ENCODE measurements around the gene SLC29A4. TPM values are rescaled to one million over a fixed set of nuclear protein-coding genes. Genes with fewer than 3 reads are reported as not detected.
A peak's percentile ranks its signal among the peaks of the same experiment; 100 is the strongest.
"Not testable (repeated sequence)": the region's sequence is repeated elsewhere in the genome, so short reads cannot be mapped to it uniquely, and the experiment has no call there.

Gene SLC29A4
- total RNA-seq, 5 donors from 2014 or later (not counting 1 experiment from before 2014, with no cell fraction given): 0.20 to 0.49 (median 0.32) TPM

GRCh38 chr7:5302577-5302976 lies 19.8 kb downstream of the SLC29A4 start:
- POLR2A ChIA-PET: no interaction called here
- peaks cover 2 to 3% of the 10 kb centered on the region in 2 donors for H3K36me3 ChIP-seq (ENCODE audit: control insufficient read depth in 2 of 2, extremely low read depth in 1 of 2, insufficient read depth in 1 of 2, low read length in 1 of 2)
- Mint-ChIP-seq H3K36me3 (peaks cover 2% of the 10 kb centered on the region), H3K27me3 (peaks cover 6% of the 10 kb centered on the region in 2 donors), H3K9me3 (no peaks in the 10 kb centered on the region), H3K4me3 (no peak overlapping the region), H3K4me1 (peaks cover under 1 to 6% (median 3%) of the 10 kb centered on the region in 3 donors), H3K27ac (no peak overlapping the region)
- no peak overlapping the region for H3K27ac ChIP-seq (ENCODE audit: low read length)
- 81% methylated on average over 25 of the region's 25 CpGs for WGBS (ENCODE audit: insufficient coverage)
- no peak for ATAC-seq (replicated peaks in 1 of 4)
- H3K9me3 ChIP-seq: no peaks in the 10 kb centered on the region
- H3K4me3 ChIP-seq (ENCODE audit: control insufficient read depth in 1 of 2, extremely low read depth in 1 of 2, low read length in 1 of 2): no peak overlapping the region
- DNase-seq: no peak
- H3K4me1 ChIP-seq (ENCODE audit: control insufficient read depth in 1 of 2, extremely low read depth in 1 of 2, insufficient read depth in 2 of 2, low read length in 2 of 2): peaks cover 0 to 8% of the 10 kb centered on the region in 2 experiments
- peaks cover 0 to 20% of the 10 kb centered on the region in 2 experiments for H3K27me3 ChIP-seq (replicated peaks in 1 of 2; ENCODE audit: control insufficient read depth in 2 of 2, extremely low read depth in 1 of 2, insufficient read depth in 2 of 2, low read length in 1 of 2)
- CTCF ChIA-PET: no interaction called here

DNA sequence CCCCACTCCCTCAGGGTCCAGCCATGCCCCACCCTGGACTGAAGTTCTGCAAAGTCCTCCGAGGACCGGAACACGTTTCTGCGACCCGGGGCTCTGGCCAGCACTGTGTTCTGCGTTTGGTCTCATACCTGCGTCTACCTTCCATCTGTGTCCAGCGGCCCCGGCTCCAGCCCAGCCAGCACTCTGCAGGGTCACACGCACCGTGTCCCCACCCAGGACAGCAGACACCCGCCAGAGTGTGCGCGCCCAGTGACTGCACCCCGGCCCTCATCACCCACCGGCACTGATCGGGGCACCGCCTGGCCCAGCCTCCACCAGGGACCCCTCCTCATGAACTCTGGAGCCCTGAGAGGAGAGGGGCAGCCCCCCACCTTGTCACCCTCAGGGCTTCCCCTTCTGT lies 20.3 kb downstream of the SLC29A4 start:
- H3K4me3 Mint-ChIP-seq: no peak overlapping the region
- ATAC-seq (replicated peaks in 1 of 4): peak in 1 of 4 experiments; percentile 26
- H3K27ac Mint-ChIP-seq: no peak overlapping the region
- H3K27me3 Mint-ChIP-seq: peaks cover 4% of the 10 kb centered on the region in 2 donors
- peaks cover 0 to 6% (median 3%) of the 10 kb centered on the region in 3 donors for H3K4me1 Mint-ChIP-seq
- 91% methylated on average over 17 of the region's 18 CpGs for WGBS (ENCODE audit: insufficient coverage)
- Histone ChIP-seq H3K36me3 (ENCODE audit: control insufficient read depth in 2 of 2, extremely low read depth in 1 of 2, insufficient read depth in 1 of 2, low read length in 1 of 2) (peaks cover 7 to 8% of the 10 kb centered on the region in 2 donors), H3K27ac (ENCODE audit: low read length) (no peak overlapping the region), H3K9me3 (no peaks in the 10 kb centered on the region), H3K27me3 (replicated peaks in 1 of 2; ENCODE audit: control insufficient read depth in 2 of 2, extremely low read depth in 1 of 2, insufficient read depth in 2 of 2, low read length in 1 of 2) (peaks cover 0 to 15% of the 10 kb centered on the region in 2 experiments), H3K4me1 (ENCODE audit: control insufficient read depth in 1 of 2, extremely low read depth in 1 of 2, insufficient read depth in 2 of 2, low read length in 2 of 2) (peaks cover 0 to 3% of the 10 kb centered on the region in 2 experiments), H3K4me3 (ENCODE audit: control insufficient read depth in 1 of 2, extremely low read depth in 1 of 2, low read length in 1 of 2) (no peak overlapping the region)
- ChIA-PET CTCF (no interaction called here), POLR2A (interaction anchor here in 1 of 2 donors (0.6 kb wide), 1 partner anchor 87 kb away, joined by 6 read pairs; no protein-coding TSS in a partner anchor)
- H3K9me3 Mint-ChIP-seq: no peaks in the 10 kb centered on the region
- DNase-seq: no peak
- peaks cover 6% of the 10 kb centered on the region for H3K36me3 Mint-ChIP-seq

DNA sequence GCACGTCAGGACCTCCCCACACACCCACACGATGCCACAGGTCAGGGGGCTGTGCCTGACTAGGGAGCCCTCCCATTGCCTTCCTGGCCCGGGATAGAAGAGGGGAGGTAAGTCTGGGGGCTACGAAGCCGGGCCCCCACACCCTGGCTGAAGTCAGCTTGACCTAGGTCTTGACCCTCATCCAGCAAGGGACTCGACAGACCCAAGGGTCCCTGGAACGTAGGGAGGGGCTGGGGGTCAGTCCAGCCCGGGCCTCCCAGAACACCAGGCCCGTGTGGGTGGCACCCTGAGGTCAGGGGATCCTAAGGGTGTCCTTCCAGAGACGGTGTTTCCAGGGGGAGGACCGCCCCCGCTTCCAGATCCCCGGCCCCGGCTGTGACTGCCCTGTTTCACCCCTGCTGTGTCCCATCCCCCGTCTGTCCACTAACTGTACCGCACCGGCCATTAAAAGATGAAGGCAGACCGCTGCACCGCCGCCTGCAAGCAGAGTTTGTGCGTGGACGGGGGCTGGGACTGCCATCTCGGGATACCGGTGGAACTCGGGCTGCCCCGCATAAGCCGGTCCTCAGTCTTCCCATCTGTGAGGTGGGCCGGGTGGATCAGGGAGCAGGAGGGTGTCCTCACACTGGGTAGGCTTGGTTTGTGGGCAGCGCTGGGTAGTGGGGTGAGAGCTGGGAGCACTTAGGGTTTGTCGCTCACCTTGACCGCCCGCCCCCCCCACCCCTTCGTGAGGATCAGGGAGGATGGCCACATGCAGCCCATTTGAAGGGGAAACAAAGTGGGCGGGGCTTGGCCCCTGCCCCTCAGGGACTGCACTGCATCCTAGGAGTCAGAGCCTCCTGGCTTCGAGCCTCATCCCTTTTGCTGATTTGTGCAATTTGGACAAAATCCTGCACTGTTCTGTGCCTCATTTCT lies 21.1 kb downstream of the SLC29A4 start:
- DNase-seq (no peak), ATAC-seq (replicated peaks in 1 of 4) (no peak)
- CTCF ChIA-PET: no interaction called here
- Mint-ChIP-seq H3K36me3 (peaks cover 11% of the 10 kb centered on the region), H3K4me3 (no peak overlapping the region), H3K27me3 (no peaks in the 10 kb centered on the region), H3K9me3 (no peaks in the 10 kb centered on the region), H3K27ac (no peak overlapping the region), H3K4me1 (peaks cover 0 to 2% (median 0%) of the 10 kb centered on the region in 3 donors)
- Histone ChIP-seq H3K4me1 (ENCODE audit: control insufficient read depth in 1 of 2, extremely low read depth in 1 of 2, insufficient read depth in 2 of 2, low read length in 2 of 2) (no peaks in the 10 kb centered on the region), H3K9me3 (no peaks in the 10 kb centered on the region), H3K27me3 (replicated peaks in 1 of 2; ENCODE audit: control insufficient read depth in 2 of 2, extremely low read depth in 1 of 2, insufficient read depth in 2 of 2, low read length in 1 of 2) (peaks cover 0 to 9% of the 10 kb centered on the region in 2 experiments), H3K27ac (ENCODE audit: low read length) (no peak overlapping the region), H3K36me3 (ENCODE audit: control insufficient read depth in 2 of 2, extremely low read depth in 1 of 2, insufficient read depth in 1 of 2, low read length in 1 of 2) (peaks cover 7 to 8% of the 10 kb centered on the region in 2 donors), H3K4me3 (ENCODE audit: control insufficient read depth in 1 of 2, extremely low read depth in 1 of 2, low read length in 1 of 2) (no peak overlapping the region)
- 80% methylated on average over 27 of the region's 35 CpGs for WGBS (ENCODE audit: insufficient coverage)
- POLR2A ChIA-PET: interaction anchor here in 1 of 2 donors (0.6 kb wide), 1 partner anchor 87 kb away, joined by 6 read pairs; no protein-coding TSS in a partner anchor

GRCh38 chr7:5305050-5305449 lies 22.3 kb downstream of the SLC29A4 start:
- H3K27ac Mint-ChIP-seq; POLR2A ChIA-PET; DNase-seq; CTCF ChIA-PET; H3K27ac ChIP-seq (ENCODE audit: low read length); H3K27me3 ChIP-seq (replicated peaks in 1 of 2; ENCODE audit: control insufficient read depth in 2 of 2, extremely low read depth in 1 of 2, insufficient read depth in 2 of 2, low read length in 1 of 2); H3K4me3 Mint-ChIP-seq; H3K9me3 ChIP-seq; H3K27me3 Mint-ChIP-seq; H3K4me1 ChIP-seq (ENCODE audit: control insufficient read depth in 1 of 2, extremely low read depth in 1 of 2, insufficient read depth in 2 of 2, low read length in 2 of 2); ATAC-seq (replicated peaks in 1 of 4); H3K9me3 Mint-ChIP-seq; H3K4me1 Mint-ChIP-seq; H3K4me3 ChIP-seq (ENCODE audit: control insufficient read depth in 1 of 2, extremely low read depth in 1 of 2, low read length in 1 of 2): not testable (repeated sequence)
- peaks cover 11% of the 10 kb centered on the region for H3K36me3 Mint-ChIP-seq
- 97% methylated on average over 8 of the region's 9 CpGs for WGBS (ENCODE audit: insufficient coverage)
- peaks cover 8 to 11% of the 10 kb centered on the region in 2 donors for H3K36me3 ChIP-seq (ENCODE audit: control insufficient read depth in 2 of 2, extremely low read depth in 1 of 2, insufficient read depth in 1 of 2, low read length in 1 of 2)

DNA sequence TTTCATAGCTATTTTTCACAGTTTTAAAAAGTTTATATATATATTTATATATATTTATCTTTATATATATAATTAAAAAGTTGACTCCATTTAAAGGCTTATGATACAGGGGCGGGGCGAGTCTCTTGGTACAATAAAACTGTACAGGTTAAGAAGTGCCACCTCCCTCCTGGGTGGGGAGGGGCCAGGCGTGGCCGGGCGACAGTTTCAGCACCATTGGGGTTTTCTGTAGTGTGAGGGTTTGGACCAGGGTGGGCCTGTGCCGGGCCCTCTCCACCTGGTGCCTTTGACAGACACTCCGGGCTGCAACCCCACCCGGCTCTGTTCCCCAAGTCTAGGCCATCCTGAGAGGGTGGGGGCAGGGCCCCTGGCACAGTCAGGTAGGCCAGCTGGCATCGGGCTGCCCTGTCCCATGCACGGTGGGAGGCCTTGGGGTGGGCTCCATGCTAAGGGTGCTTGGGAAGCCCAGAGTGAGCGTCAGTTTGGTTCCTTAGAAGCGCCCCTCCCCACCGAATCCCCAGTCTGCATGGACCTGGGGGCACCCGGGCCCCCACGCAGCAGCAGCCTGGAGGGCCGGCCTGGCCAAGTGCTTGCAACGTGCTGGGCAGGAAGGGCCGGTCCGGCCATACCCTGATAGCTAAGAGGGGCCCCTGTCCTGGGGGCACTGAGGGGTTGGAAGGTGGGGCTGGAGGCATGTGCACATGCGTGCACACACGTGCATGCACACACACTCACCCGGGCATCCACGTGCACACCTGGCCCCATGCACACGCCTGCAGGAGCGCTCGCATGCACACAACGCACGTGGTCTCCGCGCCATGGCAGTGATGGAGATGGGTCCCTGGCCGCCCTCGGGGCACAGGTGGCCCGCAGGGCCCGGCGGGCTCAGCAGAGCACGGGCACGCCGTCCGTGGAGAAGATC lies 24.7 kb downstream of the SLC29A4 start:
- DNase-seq; H3K27me3 ChIP-seq (replicated peaks in 1 of 2; ENCODE audit: control insufficient read depth in 2 of 2, extremely low read depth in 1 of 2, insufficient read depth in 2 of 2, low read length in 1 of 2); CTCF ChIA-PET; H3K4me1 ChIP-seq (ENCODE audit: control insufficient read depth in 1 of 2, extremely low read depth in 1 of 2, insufficient read depth in 2 of 2, low read length in 2 of 2); H3K9me3 ChIP-seq; ATAC-seq (replicated peaks in 1 of 4); H3K4me3 ChIP-seq (ENCODE audit: control insufficient read depth in 1 of 2, extremely low read depth in 1 of 2, low read length in 1 of 2); H3K27ac Mint-ChIP-seq; H3K27me3 Mint-ChIP-seq; H3K4me3 Mint-ChIP-seq; H3K4me1 Mint-ChIP-seq; H3K9me3 Mint-ChIP-seq; H3K27ac ChIP-seq (ENCODE audit: low read length): not testable (repeated sequence)
- H3K36me3 Mint-ChIP-seq: peaks cover 22% of the 10 kb centered on the region
- peaks cover 8 to 26% of the 10 kb centered on the region in 2 donors for H3K36me3 ChIP-seq (ENCODE audit: control insufficient read depth in 2 of 2, extremely low read depth in 1 of 2, insufficient read depth in 1 of 2, low read length in 1 of 2)
- 99% methylated on average over 32 of the region's 39 CpGs for WGBS (ENCODE audit: insufficient coverage)
- POLR2A ChIA-PET: interaction anchor here in 1 of 2 donors (0.6 kb wide), 1 partner anchor 143 kb away, joined by 3 read pairs; no protein-coding TSS in a partner anchor

GRCh38 chr7:5309146-5309545 lies 26.4 kb downstream of the SLC29A4 start:
- no peak for ATAC-seq (replicated peaks in 1 of 4)
- peaks cover 22% of the 10 kb centered on the region for H3K36me3 Mint-ChIP-seq
- H3K9me3 Mint-ChIP-seq: no peaks in the 10 kb centered on the region
- Histone ChIP-seq H3K4me1 (ENCODE audit: control insufficient read depth in 1 of 2, extremely low read depth in 1 of 2, insufficient read depth in 2 of 2, low read length in 2 of 2) (no peaks in the 10 kb centered on the region), H3K4me3 (ENCODE audit: control insufficient read depth in 1 of 2, extremely low read depth in 1 of 2, low read length in 1 of 2) (no peak overlapping the region), H3K36me3 (ENCODE audit: control insufficient read depth in 2 of 2, extremely low read depth in 1 of 2, insufficient read depth in 1 of 2, low read length in 1 of 2) (peaks cover 8 to 33% of the 10 kb centered on the region in 2 donors), H3K27me3 (replicated peaks in 1 of 2; ENCODE audit: control insufficient read depth in 2 of 2, extremely low read depth in 1 of 2, insufficient read depth in 2 of 2, low read length in 1 of 2) (no peaks in the 10 kb centered on the region), H3K27ac (ENCODE audit: low read length) (no peak overlapping the region), H3K9me3 (no peaks in the 10 kb centered on the region)
- H3K27ac Mint-ChIP-seq: no peak overlapping the region
- no peaks in the 10 kb centered on the region for H3K27me3 Mint-ChIP-seq
- no peaks in the 10 kb centered on the region for H3K4me1 Mint-ChIP-seq
- no peak for DNase-seq
- CTCF ChIA-PET: no interaction called here
- POLR2A ChIA-PET: interaction anchor here in 1 of 2 donors (0.5 kb wide), 1 partner anchor 393 kb away, joined by 3 read pairs; no protein-coding TSS in a partner anchor
- H3K4me3 Mint-ChIP-seq: no peak overlapping the region
- WGBS (ENCODE audit: insufficient coverage): 99% methylated on average over 15 of the region's 25 CpGs
